Measurements from ENCODE around the gene TINCR. TPM values are rescaled to one million over a fixed set of nuclear protein-coding genes. Genes with fewer than 3 reads are reported as not detected.
A peak's percentile ranks its signal among the peaks of the same experiment; 100 is the strongest.

The TINCR gene
- total and polyA plus RNA-seq, 12 donors: 0.07 to 0.68 (median 0.25) TPM; not detected in 4

DNA sequence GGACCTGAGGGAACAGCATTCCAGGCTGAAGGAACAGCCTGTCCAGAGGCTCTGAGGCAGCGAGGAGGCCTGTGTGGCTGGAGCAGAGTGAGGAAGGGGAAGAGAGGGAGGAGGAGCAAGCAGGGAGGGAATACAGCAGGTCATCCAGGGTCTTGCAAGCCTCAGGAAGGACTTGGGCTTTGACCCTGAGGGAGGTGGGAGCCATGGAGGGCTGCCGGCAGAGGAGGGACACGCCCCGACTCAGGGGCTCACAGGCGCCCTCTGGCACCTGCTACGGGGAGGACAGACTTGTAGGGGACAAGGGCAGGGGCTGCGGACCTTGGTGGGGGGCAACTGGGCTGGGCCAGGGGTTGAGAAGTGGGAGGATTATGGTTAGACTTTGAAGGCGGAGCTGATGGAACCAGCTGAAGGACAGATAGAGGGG, 4.7 kb downstream of the TINCR start:
- TF ChIP-seq, protein P1, sequence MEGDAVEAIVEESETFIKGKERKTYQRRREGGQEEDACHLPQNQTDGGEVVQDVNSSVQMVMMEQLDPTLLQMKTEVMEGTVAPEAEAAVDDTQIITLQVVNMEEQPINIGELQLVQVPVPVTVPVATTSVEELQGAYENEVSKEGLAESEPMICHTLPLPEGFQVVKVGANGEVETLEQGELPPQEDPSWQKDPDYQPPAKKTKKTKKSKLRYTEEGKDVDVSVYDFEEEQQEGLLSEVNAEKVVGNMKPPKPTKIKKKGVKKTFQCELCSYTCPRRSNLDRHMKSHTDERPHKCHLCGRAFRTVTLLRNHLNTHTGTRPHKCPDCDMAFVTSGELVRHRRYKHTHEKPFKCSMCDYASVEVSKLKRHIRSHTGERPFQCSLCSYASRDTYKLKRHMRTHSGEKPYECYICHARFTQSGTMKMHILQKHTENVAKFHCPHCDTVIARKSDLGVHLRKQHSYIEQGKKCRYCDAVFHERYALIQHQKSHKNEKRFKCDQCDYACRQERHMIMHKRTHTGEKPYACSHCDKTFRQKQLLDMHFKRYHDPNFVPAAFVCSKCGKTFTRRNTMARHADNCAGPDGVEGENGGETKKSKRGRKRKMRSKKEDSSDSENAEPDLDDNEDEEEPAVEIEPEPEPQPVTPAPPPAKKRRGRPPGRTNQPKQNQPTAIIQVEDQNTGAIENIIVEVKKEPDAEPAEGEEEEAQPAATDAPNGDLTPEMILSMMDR (IDR thresholded peaks at IDR 0.05): no peak
- ATAC-seq: no peak
- no peaks in the 10 kb centered on the region for H3K36me3 ChIP-seq
- H3K27me3 ChIP-seq: peaks cover 6 to 89% (median 48%) of the 10 kb centered on the region in 7 donors
- DNase-seq: no peak
- intact Hi-C loops (cut with DNase I): no loop called here
- WGBS, 2 donors: 44 to 48% methylated on average over 8 of the region's 8 CpGs
- no peak overlapping the region for H3K4me3 ChIP-seq
- no peak overlapping the region for H3K27ac ChIP-seq
- no peaks in the 10 kb centered on the region for H3K4me1 ChIP-seq
- H3K9me3 ChIP-seq: peaks cover 0 to 12% (median 8%) of the 10 kb centered on the region in 11 donors

DNA sequence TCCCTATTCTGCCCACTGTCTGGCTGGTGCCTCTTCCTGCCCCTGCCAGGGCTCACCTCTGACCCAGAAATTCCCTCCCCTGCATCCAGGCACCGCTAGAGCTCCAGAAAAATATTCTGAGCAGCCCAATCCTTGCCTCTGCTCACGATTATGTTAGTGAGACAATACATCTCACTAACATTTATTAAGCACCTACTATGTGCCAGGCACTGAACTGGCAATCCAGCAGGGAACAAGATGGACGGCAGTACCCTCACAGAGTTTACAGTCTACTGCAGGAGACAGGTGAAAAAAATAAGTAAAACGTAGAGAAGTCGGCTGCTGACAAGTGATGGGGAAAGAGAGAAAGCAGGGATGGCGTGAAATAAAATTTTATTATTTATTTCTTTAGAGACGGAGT, 5.5 kb downstream of the TINCR start:
- DNase-seq (no peak), ATAC-seq (no peak)
- peaks cover 0 to 12% (median 8%) of the 10 kb centered on the region in 11 donors for H3K9me3 ChIP-seq
- no peak overlapping the region for H3K27ac ChIP-seq
- 84 to 87% methylated on average over 7 of the region's 7 CpGs for WGBS, 2 donors
- TF ChIP-seq, protein P1 (IDR thresholded peaks at IDR 0.05): no peak
- no peak overlapping the region for H3K4me3 ChIP-seq
- intact Hi-C loops (cut with DNase I): no loop called here
- no peaks in the 10 kb centered on the region for H3K4me1 ChIP-seq
- peaks cover under 1 to 88% (median 41%) of the 10 kb centered on the region in 7 donors for H3K27me3 ChIP-seq
- no peaks in the 10 kb centered on the region for H3K36me3 ChIP-seq

DNA sequence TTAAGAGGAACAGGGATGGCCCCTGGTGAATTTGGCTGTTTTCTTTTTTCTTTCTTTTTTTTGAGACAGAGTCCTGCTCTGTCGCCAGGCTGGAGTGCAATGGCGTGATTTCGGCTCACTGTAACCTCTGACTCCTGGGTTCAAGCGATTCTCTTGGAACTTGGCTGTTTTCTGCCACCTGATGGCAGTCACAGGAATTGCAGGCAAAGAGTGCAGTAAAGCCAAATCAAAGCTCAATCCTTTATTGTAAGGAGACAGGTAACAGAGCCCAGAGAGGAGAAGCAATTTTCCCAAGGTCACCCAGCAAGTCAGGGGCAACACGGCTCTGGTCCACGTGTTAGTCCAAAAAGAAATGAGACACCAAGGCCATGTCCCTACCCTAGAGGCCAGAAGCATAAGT, 6.2 kb downstream of the TINCR start:
- TF ChIP-seq, protein P1 (IDR thresholded peaks at IDR 0.05): peak in 4 of 9 donors; percentile 12 to 31 (median 19)
- no peak overlapping the region for H3K4me3 ChIP-seq
- ATAC-seq (no peak), DNase-seq (no peak)
- intact Hi-C loops (cut with DNase I): no loop called here
- no peaks in the 10 kb centered on the region for H3K36me3 ChIP-seq
- 67 to 70% methylated on average over 6 of the region's 6 CpGs for WGBS, 2 donors
- no peaks in the 10 kb centered on the region for H3K4me1 ChIP-seq
- H3K9me3 ChIP-seq: peaks cover 0 to 12% (median 8%) of the 10 kb centered on the region in 11 donors
- H3K27me3 ChIP-seq: peaks cover 0 to 85% (median 37%) of the 10 kb centered on the region in 7 donors
- H3K27ac ChIP-seq: no peak overlapping the region

GRCh38 chr19:5560156-5560555, 7.6 kb downstream of the TINCR start:
- ATAC-seq (peak in 1 of 8 donors; percentile 28), DNase-seq (no peak)
- Histone ChIP-seq H3K27ac (no peak overlapping the region), H3K4me3 (no peak overlapping the region), H3K4me1 (no peaks in the 10 kb centered on the region), H3K27me3 (peaks cover 0 to 77% (median 25%) of the 10 kb centered on the region in 7 donors), H3K9me3 (peaks cover 0 to 12% (median 8%) of the 10 kb centered on the region in 11 donors), H3K36me3 (no peaks in the 10 kb centered on the region)
- TF ChIP-seq, protein P1 (IDR thresholded peaks at IDR 0.05): no peak
- intact Hi-C loops (cut with DNase I): no loop called here
- 53 to 55% methylated on average over 19 of the region's 19 CpGs for WGBS, 2 donors
